ENCODE measurements around the gene PANX2. TPM values are rescaled to one million over a fixed set of nuclear protein-coding genes. Genes with fewer than 3 reads are reported as not detected.
"Not testable (repeated sequence)": the region's sequence is repeated elsewhere in the genome, so short reads cannot be mapped to it uniquely, and the experiment has no call there.

Gene PANX2
- total RNA-seq = under 1 TPM; 0.19 to 0.23 TPM
- long read RNA-seq, donor 1, partial matches to known transcripts = 1 of 1 reads
- long read RNA-seq, donor 1, other reads (novel, unspliced or antisense) = 0 of 1 reads
- long read RNA-seq, donor 2, partial matches to known transcripts = 1 of 1 reads
- long read RNA-seq, donor 2, other reads (novel, unspliced or antisense) = 0 of 1 reads

GRCh38 chr22:50170453-50171318 lies at the start of gene PANX2:
PANX2 (plus strand) TSS chr22:50170731; CDS start chr22:50170731, 0 bp downstream.
- peak; percentile 77 for DNase-seq (ENCODE audit: low spot score)
- intact Hi-C loops (cut with DNase I) = no loop called here

- intact Hi-C loops (cut with DNase I) = no loop called here
- DNase-seq (ENCODE audit: low spot score) = peak; percentile 72
Measured at GRCh38 chr22:50121202-50121740, 49.3 kb upstream of the PANX2 start.

GRCh38 chr22:50123119-50123518 lies 47.4 kb upstream of the PANX2 start:
- DNase-seq (ENCODE audit: low spot score) = no peak
- intact Hi-C loops (cut with DNase I) = no loop called here

GRCh38 chr22:50125029-50125428 lies 45.5 kb upstream of the PANX2 start:
- peak; percentile 71 for DNase-seq (ENCODE audit: low spot score)
- intact Hi-C loops (cut with DNase I) = no loop called here

- no peak for DNase-seq (ENCODE audit: low spot score)
- intact Hi-C loops (cut with DNase I) = no loop called here
Measured at GRCh38 chr22:50129121-50129736, 41.3 kb upstream of the PANX2 start.

- intact Hi-C loops (cut with DNase I) = no loop called here
- DNase-seq (ENCODE audit: low spot score) = peak; percentile 16
Measured at GRCh38 chr22:50131894-50132293, 38.6 kb upstream of the PANX2 start.

GRCh38 chr22:50134481-50134880 lies 36.0 kb upstream of the PANX2 start:
- intact Hi-C loops (cut with DNase I) = no loop called here
- DNase-seq (ENCODE audit: low spot score) = no peak

GRCh38 chr22:50136581-50137015 lies 33.9 kb upstream of the PANX2 start:
- no peak for DNase-seq (ENCODE audit: low spot score)
- intact Hi-C loops (cut with DNase I) = no loop called here

- DNase-seq (ENCODE audit: low spot score); intact Hi-C loops (cut with DNase I): not testable (repeated sequence)
Measured at GRCh38 chr22:50137277-50137676, 33.3 kb upstream of the PANX2 start.

GRCh38 chr22:50138041-50138440 lies 32.5 kb upstream of the PANX2 start:
- no peak for DNase-seq (ENCODE audit: low spot score)
- intact Hi-C loops (cut with DNase I) = no loop called here

GRCh38 chr22:50138988-50139387 lies 31.5 kb upstream of the PANX2 start:
- intact Hi-C loops (cut with DNase I) = no loop called here
- DNase-seq (ENCODE audit: low spot score) = no peak

- DNase-seq (ENCODE audit: low spot score) = no peak
- intact Hi-C loops (cut with DNase I) = no loop called here
Measured at GRCh38 chr22:50139843-50140415, 30.6 kb upstream of the PANX2 start.

- intact Hi-C loops (cut with DNase I) = no loop called here
- no peak for DNase-seq (ENCODE audit: low spot score)
Measured at GRCh38 chr22:50140615-50141014, 29.9 kb upstream of the PANX2 start.

GRCh38 chr22:50141462-50141861 lies 29.1 kb upstream of the PANX2 start:
- DNase-seq (ENCODE audit: low spot score) = peak; percentile 69
- intact Hi-C loops (cut with DNase I) = no loop called here

GRCh38 chr22:50141891-50142363 lies 28.6 kb upstream of the PANX2 start:
- DNase-seq (ENCODE audit: low spot score) = peak; percentile 26
- intact Hi-C loops (cut with DNase I) = no loop called here

- intact Hi-C loops (cut with DNase I) = no loop called here
- no peak for DNase-seq (ENCODE audit: low spot score)
Measured at GRCh38 chr22:50143096-50143495, 27.4 kb upstream of the PANX2 start.

GRCh38 chr22:50144005-50144614 lies 26.4 kb upstream of the PANX2 start:
- intact Hi-C loops (cut with DNase I) = no loop called here
- peak; percentile 64 for DNase-seq (ENCODE audit: low spot score)

GRCh38 chr22:50145721-50146438 lies 24.7 kb upstream of the PANX2 start:
- intact Hi-C loops (cut with DNase I) = loop anchor here (2.0 to 5.0 kb wide), 2 partner anchors 61 to 65 kb away; no protein-coding TSS in a partner anchor
- DNase-seq (ENCODE audit: low spot score) = peak; percentile 55
